Aorta (tissue), 5 donors: ENCODE measurements around the gene AGBL1. TPM values are rescaled to one million over a fixed set of nuclear protein-coding genes. Genes with fewer than 3 reads are reported as not detected.
"Not testable (repeated sequence)": the region's sequence is repeated elsewhere in the genome, so short reads cannot be mapped to it uniquely, and the experiment has no call there.

Source experiments
- ATAC-seq: fragments of 200-7000 bp; cut with Tn5 transposase; one replicate; pipeline ENCODE4 v1.9.1; 2022; ENCODE audit warnings: moderate library complexity; ENCODE audit not compliant: low FRiP score
- DNase-seq, 2 donors: peaks; one replicate each; pipeline ENCODE4 v3.0.0-alpha.2; 2020
- H3K27ac ChIP-seq, 2 donors: one replicate each; pipeline ENCODE4 v1.5.1; 2013; ENCODE audit warnings: low read length in 2 of 2, mild to moderate bottlenecking in 2 of 2, moderate library complexity in 2 of 2, control low read depth in 1 of 2, inconsistent platforms in 1 of 2, low read depth in 1 of 2
- H3K27me3 ChIP-seq, 2 donors: one replicate each; pipeline ENCODE4 v1.6.1; 2013; ENCODE audit warnings: control low read depth in 1 of 2, low read length in 1 of 2, mild to moderate bottlenecking in 1 of 2, moderate library complexity in 1 of 2; ENCODE audit not compliant: insufficient read depth in 2 of 2, control insufficient read depth in 1 of 2
- H3K36me3 ChIP-seq, 2 donors: one replicate each; pipeline ENCODE4 v1.6.1; 2013; ENCODE audit warnings: control low read depth in 1 of 2, low read length in 1 of 2, mild to moderate bottlenecking in 1 of 2; ENCODE audit not compliant: insufficient read depth in 2 of 2, control insufficient read depth in 1 of 2
- H3K4me1 ChIP-seq, 2 donors: one replicate each; pipeline ENCODE4 v1.6.1; 2013; ENCODE audit warnings: low read length in 2 of 2, control low read depth in 1 of 2, mild to moderate bottlenecking in 1 of 2, moderate library complexity in 1 of 2; ENCODE audit not compliant: insufficient read depth in 2 of 2, control insufficient read depth in 1 of 2
- H3K4me3 ChIP-seq, 2 donors: one replicate each; pipeline ENCODE4 v1.5.1; 2013; ENCODE audit warnings: low read length in 2 of 2, control low read depth in 1 of 2, mild to moderate bottlenecking in 1 of 2
- H3K9me3 ChIP-seq: one replicate; pipeline ENCODE4 v1.6.1; 2013; ENCODE audit warnings: mild to moderate bottlenecking, low read length; ENCODE audit not compliant: control insufficient read depth
- WGBS, 2 donors: extraction: QIAGEN DNeasy Blood & Tissue Kit; methylation state at CpG; one replicate each; pipeline ENCODE4 v1.1.7; 2013; 5-methylcytosine and 5-hydroxymethylcytosine counted together
- intact Hi-C, 2 donors: fragments of 100-400 bp; cut with DNase I; formaldehyde crosslinking; loops; one replicate each; pipeline versions ENCODE4 v1.14.2 to v1.15.0; 2022
- polyA plus RNA-seq, 2 donors: library from polyadenylated mRNA; stranded (reverse); fragments of 200-250 nt; gene quantifications; one replicate each; pipeline ENCODE4 v1.2.3, GENCODE V29; 2013
- total RNA-seq, 2 donors: library from RNA; stranded (reverse); fragmentation: NEBNext Ultra II Directional; extraction: Animal tissue kit (Norgen Biotek cat#: 25700); gene quantifications; one replicate each; pipeline ENCODE4 v1.2.1, GENCODE V29; 2021
- donor health status: healthy with polysubstance abuse.
- donor health status: Bipolar disorder and iron deficiency.
- donor health status: DM: no; HTN: no; CAD: no.
- donor health status: DM: no; HTN: no; CAD: no.
- donor health status: DM: yes; HTN: yes; CAD: no.

The AGBL1 gene
- total and polyA plus RNA-seq, 4 donors, result 0.21 TPM; not detected in 3

- intact Hi-C loops, result no loop called here
- Histone ChIP-seq H3K36me3 (no peaks in the 10 kb centered on the region), H3K27ac (no peak overlapping the region), H3K4me1 (no peaks in the 10 kb centered on the region), H3K4me3 (no peak overlapping the region), H3K27me3 (no peaks in the 10 kb centered on the region), H3K9me3 (no peaks in the 10 kb centered on the region)
- WGBS, 2 donors, result 75 to 84% methylated on average over 2 of the region's 2 CpGs
- ATAC-seq (no peak), DNase-seq (no peak)
Observed at GRCh38 chr15:86432861-86433260, 353.2 kb downstream of the AGBL1 start.

GRCh38 chr15:86433983-86434382, 354.3 kb downstream of the AGBL1 start:
- WGBS, 2 donors, result 48 to 51% methylated on average over 4 of the region's 4 CpGs
- no peak overlapping the region for H3K27ac ChIP-seq
- intact Hi-C loops, result no loop called here
- H3K4me1 ChIP-seq, result no peaks in the 10 kb centered on the region
- no peaks in the 10 kb centered on the region for H3K36me3 ChIP-seq
- ATAC-seq, result no peak
- no peak for DNase-seq
- no peaks in the 10 kb centered on the region for H3K27me3 ChIP-seq
- no peak overlapping the region for H3K4me3 ChIP-seq
- H3K9me3 ChIP-seq, result no peaks in the 10 kb centered on the region

- H3K27ac ChIP-seq, result no peak overlapping the region
- H3K4me3 ChIP-seq, result no peak overlapping the region
- DNase-seq (no peak), ATAC-seq (no peak)
- H3K36me3 ChIP-seq, result no peaks in the 10 kb centered on the region
- intact Hi-C loops, result no loop called here
- no peaks in the 10 kb centered on the region for H3K9me3 ChIP-seq
- no peaks in the 10 kb centered on the region for H3K4me1 ChIP-seq
- 18 to 25% methylated on average over 4 of the region's 4 CpGs for WGBS, 2 donors
- H3K27me3 ChIP-seq, result no peaks in the 10 kb centered on the region
Observed at GRCh38 chr15:86439614-86440013, 359.9 kb downstream of the AGBL1 start.

DNA sequence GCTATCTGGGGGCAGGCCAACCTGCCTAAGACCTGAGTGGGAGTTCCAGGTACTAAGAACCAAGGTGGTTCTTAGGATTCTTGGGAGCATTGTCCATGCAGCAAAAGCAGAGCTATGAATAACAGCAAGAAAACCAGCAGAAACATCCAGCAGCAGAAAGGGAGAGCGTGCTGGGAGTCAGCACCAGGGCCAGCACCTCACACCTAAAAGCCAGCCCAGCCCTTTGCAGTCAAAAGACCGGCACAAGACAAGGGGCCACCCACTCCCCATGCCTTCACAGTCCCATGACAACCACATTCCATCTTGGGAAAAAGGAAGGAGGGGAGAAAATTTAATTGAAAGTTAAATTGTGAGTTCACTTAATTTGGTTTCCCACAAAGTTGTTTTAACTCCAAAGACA, 364.9 kb downstream of the AGBL1 start:
- no peaks in the 10 kb centered on the region for H3K36me3 ChIP-seq
- H3K4me3 ChIP-seq, result no peak overlapping the region
- ATAC-seq (no peak), DNase-seq (no peak)
- WGBS, 2 donors, result 3 to 6% methylated on average over 2 of the region's 2 CpGs
- no peaks in the 10 kb centered on the region for H3K4me1 ChIP-seq
- no peaks in the 10 kb centered on the region for H3K27me3 ChIP-seq
- no peaks in the 10 kb centered on the region for H3K9me3 ChIP-seq
- H3K27ac ChIP-seq, result no peak overlapping the region
- intact Hi-C loops, result no loop called here

DNA sequence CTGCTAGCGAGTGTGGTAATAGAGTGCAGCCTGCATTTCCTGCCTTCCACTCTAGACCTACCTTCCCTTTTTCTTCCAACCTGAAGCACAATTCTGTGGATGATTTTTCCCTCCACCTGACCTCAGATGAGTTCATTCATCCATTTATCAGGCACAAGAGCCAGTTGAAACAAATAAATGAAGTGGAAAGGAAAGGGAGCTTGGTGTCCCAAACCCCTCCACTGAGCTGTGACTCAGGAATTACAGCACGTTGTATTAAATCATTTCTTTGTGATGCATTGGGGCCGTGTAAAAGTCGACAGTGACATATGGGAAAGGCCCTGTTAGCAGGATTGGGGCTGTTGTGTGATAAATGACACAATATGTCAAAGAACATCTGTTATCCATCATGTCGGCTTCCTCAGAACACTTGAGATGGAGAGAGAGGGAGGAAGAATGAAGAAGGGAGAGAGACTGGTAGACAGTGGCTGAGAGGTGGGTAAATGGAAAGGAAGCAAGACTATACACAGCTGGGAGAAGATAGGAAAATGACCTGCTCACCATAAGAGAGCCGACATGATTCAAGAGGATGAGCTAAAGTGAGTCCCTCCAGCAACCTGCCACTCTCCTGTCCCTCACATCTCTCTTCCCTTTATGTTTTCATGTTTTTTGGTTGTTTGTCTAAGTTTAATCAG, 366.0 kb downstream of the AGBL1 start:
- no peaks in the 10 kb centered on the region for H3K9me3 ChIP-seq
- H3K27me3 ChIP-seq, result no peaks in the 10 kb centered on the region
- no peak overlapping the region for H3K4me3 ChIP-seq
- no peak overlapping the region for H3K27ac ChIP-seq
- ATAC-seq, result no peak
- DNase-seq, result no peak
- 32 to 34% methylated on average over 6 of the region's 6 CpGs for WGBS, 2 donors
- no peaks in the 10 kb centered on the region for H3K36me3 ChIP-seq
- no peaks in the 10 kb centered on the region for H3K4me1 ChIP-seq
- intact Hi-C loops, result no loop called here

DNA sequence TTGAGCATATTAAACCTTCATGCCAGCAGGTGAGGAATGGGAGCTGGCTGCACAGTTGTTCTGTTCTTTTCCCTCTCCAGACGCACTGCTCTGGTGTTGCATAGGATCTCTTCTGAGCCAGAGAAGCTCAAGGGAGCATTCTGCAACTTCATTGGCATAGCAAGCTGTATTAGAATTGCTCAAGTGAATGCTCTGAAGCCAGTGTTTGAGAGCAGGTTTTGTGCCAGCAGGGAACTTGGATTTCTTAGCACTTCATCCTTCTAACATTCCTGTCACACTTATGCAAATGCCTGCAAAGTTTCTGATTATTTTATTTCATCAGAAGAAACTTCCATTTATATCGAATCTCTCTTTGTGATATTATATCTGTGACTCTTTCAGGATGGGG, 366.6 kb downstream of the AGBL1 start:
- intact Hi-C loops, result no loop called here
- 65% methylated on average over 2 of the region's 2 CpGs for WGBS, 2 donors
- H3K36me3 ChIP-seq, result no peaks in the 10 kb centered on the region
- DNase-seq (no peak), ATAC-seq (no peak)
- H3K27ac ChIP-seq, result no peak overlapping the region
- no peaks in the 10 kb centered on the region for H3K27me3 ChIP-seq
- no peak overlapping the region for H3K4me3 ChIP-seq
- no peaks in the 10 kb centered on the region for H3K4me1 ChIP-seq
- no peaks in the 10 kb centered on the region for H3K9me3 ChIP-seq

- DNase-seq, H3K36me3 ChIP-seq, H3K27me3 ChIP-seq, H3K9me3 ChIP-seq, intact Hi-C loops, ATAC-seq, H3K27ac ChIP-seq, H3K4me3 ChIP-seq, H3K4me1 ChIP-seq: not testable (repeated sequence)
- 64 to 75% methylated on average over 8 of the region's 8 CpGs for WGBS, 2 donors
Observed at GRCh38 chr15:86465470-86466039, 385.9 kb downstream of the AGBL1 start.

GRCh38 chr15:86481720-86482119, 402.0 kb downstream of the AGBL1 start:
- 73 to 80% methylated on average over 2 of the region's 2 CpGs for WGBS, 2 donors
- DNase-seq, result no peak
- intact Hi-C loops, result no loop called here
- ATAC-seq, result no peak
- no peak overlapping the region for H3K4me3 ChIP-seq
- no peaks in the 10 kb centered on the region for H3K27me3 ChIP-seq
- no peak overlapping the region for H3K27ac ChIP-seq
- H3K4me1 ChIP-seq, result no peaks in the 10 kb centered on the region
- no peaks in the 10 kb centered on the region for H3K36me3 ChIP-seq
- H3K9me3 ChIP-seq, result no peaks in the 10 kb centered on the region

DNA sequence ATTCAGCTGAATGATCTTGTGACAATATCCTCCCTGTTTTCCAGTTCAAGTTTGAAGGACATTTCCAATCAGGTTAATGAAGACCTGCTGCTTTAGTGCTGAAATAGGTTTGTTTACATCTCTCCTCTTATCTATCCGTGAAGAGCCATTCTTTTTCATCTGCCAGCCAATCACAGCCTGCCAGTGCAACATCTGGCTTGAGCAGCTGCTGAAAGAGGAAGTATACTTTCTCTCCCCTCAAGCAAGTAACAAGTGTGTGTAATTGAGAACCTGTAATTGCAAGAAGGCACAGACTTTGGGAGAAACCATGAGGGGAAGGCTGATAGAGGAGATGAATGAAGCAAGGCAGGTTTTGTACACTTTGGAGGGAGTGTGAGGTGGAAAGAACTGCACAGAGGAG, 404.3 kb downstream of the AGBL1 start:
- Histone ChIP-seq H3K36me3 (no peaks in the 10 kb centered on the region), H3K4me3 (no peak overlapping the region), H3K27me3 (peaks cover 0 to 2% of the 10 kb centered on the region in 2 donors), H3K27ac (no peak overlapping the region), H3K4me1 (no peaks in the 10 kb centered on the region), H3K9me3 (no peaks in the 10 kb centered on the region)
- ATAC-seq, result no peak
- DNase-seq, result no peak
- WGBS, 2 donors, result 0 to 14% methylated on average over 1 of the region's 1 CpG
- intact Hi-C loops, result no loop called here
